ENCODE data around the gene TRPV2. TPM values are rescaled to one million over a fixed set of nuclear protein-coding genes. Genes with fewer than 3 reads are reported as not detected.

The TRPV2 gene
- total and polyA plus RNA-seq, 9 of the 15 experiments (the other 6 are each of a cell fraction or from before 2014, with no cell fraction given), result 10.0 to 97.5 (median 30.3) TPM

DNA sequence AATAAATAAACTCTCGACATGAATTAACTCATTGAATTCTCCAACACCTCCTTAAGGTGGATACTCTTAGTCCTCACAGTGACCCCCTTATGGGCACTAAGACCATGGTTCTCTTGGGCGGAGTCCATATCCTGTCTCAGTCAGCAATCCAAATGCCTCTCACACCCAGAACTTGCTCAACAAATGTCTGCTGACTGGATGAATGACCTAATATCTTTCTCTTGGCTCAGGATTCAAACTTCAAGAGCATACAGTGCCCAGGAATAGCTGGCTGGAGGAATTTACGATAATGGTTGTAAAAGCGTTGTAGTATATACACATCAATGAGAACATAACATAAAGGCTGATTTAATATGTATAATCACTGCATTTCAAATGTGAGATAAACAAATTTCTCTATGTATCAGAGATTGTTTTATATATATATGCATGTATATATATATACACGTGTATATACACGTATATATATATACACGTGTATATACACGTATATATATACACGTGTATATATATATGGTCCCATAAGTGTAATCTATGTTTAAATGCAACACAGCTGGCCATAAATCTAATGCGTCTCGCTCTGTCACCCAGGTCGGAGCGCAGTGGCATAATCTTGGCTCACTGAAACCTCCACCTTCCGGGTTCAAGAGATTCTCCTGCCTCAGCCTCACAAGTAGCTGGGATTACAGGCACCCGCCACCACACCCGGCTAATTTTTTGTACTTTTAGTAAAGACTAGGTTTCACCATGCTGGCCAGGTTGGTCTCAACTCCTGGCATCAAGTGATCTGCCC is 41.0 kb upstream of the TRPV2 start:
- peaks cover 4 to 7% of the 10 kb centered on the region in 2 experiments; a peak in 4 of 5 replicates for H3K4me1 ChIP-seq (replicated peaks in 1 of 2; ENCODE audit: control insufficient read depth in 2 of 2, insufficient read depth in 2 of 2, low read length in 2 of 2)
- FAIRE-seq, result no peak
- no peaks in the 10 kb centered on the region for H3K9me3 ChIP-seq (replicated peaks; ENCODE audit: control insufficient read depth, insufficient read depth, low read depth, low read length)
- no peaks in the 10 kb centered on the region for H3K36me3 ChIP-seq (ENCODE audit: control insufficient read depth, insufficient read depth, low read length)
- H3K9me1 ChIP-seq (ENCODE audit: control insufficient read depth, insufficient read depth, low read length), result no peaks in the 10 kb centered on the region
- whole genome bisulfite sequencing (ENCODE audit: insufficient coverage, low coverage, missing lambda C conversion rate), result 56% methylated on average over 14 of the region's 16 CpGs
- in situ Hi-C loops (cut with MboI) (no loop called here), intact Hi-C loops (cut with micrococcal nuclease) (no loop called here)
- no peak for TF ChIP-seq NR3C1 (CRISPR knock-in tag; IDR thresholded peaks at IDR 0.05)
- TF ChIP-seq, protein P1, sequence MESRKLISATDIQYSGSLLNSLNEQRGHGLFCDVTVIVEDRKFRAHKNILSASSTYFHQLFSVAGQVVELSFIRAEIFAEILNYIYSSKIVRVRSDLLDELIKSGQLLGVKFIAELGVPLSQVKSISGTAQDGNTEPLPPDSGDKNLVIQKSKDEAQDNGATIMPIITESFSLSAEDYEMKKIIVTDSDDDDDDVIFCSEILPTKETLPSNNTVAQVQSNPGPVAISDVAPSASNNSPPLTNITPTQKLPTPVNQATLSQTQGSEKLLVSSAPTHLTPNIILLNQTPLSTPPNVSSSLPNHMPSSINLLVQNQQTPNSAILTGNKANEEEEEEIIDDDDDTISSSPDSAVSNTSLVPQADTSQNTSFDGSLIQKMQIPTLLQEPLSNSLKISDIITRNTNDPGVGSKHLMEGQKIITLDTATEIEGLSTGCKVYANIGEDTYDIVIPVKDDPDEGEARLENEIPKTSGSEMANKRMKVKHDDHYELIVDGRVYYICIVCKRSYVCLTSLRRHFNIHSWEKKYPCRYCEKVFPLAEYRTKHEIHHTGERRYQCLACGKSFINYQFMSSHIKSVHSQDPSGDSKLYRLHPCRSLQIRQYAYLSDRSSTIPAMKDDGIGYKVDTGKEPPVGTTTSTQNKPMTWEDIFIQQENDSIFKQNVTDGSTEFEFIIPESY (CRISPR knock-in tag; IDR thresholded peaks at IDR 0.05), result no peak
- TF ChIP-seq ZNF282 (CRISPR knock-in tag; IDR thresholded peaks at IDR 0.05), result no peak
- TF ChIP-seq, protein P2, sequence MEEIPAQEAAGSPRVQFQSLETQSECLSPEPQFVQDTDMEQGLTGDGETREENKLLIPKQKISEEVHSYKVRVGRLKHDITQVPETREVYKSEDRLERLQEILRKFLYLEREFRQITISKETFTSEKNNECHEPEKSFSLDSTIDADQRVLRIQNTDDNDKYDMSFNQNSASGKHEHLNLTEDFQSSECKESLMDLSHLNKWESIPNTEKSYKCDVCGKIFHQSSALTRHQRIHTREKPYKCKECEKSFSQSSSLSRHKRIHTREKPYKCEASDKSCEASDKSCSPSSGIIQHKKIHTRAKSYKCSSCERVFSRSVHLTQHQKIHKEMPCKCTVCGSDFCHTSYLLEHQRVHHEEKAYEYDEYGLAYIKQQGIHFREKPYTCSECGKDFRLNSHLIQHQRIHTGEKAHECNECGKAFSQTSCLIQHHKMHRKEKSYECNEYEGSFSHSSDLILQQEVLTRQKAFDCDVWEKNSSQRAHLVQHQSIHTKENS (CRISPR knock-in tag; IDR thresholded peaks at IDR 0.05), result no peak
- TF ChIP-seq LEF1 (IDR thresholded peaks at IDR 0.05), result no peak
- TF ChIP-seq, protein P3, sequence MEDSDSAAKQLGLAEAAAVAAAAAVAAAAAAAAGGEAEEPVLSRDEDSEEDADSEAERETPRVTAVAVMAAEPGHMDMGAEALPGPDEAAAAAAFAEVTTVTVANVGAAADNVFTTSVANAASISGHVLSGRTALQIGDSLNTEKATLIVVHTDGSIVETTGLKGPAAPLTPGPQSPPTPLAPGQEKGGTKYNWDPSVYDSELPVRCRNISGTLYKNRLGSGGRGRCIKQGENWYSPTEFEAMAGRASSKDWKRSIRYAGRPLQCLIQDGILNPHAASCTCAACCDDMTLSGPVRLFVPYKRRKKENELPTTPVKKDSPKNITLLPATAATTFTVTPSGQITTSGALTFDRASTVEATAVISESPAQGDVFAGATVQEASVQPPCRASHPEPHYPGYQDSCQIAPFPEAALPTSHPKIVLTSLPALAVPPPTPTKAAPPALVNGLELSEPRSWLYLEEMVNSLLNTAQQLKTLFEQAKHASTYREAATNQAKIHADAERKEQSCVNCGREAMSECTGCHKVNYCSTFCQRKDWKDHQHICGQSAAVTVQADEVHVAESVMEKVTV (CRISPR knock-in tag; IDR thresholded peaks at IDR 0.05), result no peak
- TF ChIP-seq, protein P4, sequence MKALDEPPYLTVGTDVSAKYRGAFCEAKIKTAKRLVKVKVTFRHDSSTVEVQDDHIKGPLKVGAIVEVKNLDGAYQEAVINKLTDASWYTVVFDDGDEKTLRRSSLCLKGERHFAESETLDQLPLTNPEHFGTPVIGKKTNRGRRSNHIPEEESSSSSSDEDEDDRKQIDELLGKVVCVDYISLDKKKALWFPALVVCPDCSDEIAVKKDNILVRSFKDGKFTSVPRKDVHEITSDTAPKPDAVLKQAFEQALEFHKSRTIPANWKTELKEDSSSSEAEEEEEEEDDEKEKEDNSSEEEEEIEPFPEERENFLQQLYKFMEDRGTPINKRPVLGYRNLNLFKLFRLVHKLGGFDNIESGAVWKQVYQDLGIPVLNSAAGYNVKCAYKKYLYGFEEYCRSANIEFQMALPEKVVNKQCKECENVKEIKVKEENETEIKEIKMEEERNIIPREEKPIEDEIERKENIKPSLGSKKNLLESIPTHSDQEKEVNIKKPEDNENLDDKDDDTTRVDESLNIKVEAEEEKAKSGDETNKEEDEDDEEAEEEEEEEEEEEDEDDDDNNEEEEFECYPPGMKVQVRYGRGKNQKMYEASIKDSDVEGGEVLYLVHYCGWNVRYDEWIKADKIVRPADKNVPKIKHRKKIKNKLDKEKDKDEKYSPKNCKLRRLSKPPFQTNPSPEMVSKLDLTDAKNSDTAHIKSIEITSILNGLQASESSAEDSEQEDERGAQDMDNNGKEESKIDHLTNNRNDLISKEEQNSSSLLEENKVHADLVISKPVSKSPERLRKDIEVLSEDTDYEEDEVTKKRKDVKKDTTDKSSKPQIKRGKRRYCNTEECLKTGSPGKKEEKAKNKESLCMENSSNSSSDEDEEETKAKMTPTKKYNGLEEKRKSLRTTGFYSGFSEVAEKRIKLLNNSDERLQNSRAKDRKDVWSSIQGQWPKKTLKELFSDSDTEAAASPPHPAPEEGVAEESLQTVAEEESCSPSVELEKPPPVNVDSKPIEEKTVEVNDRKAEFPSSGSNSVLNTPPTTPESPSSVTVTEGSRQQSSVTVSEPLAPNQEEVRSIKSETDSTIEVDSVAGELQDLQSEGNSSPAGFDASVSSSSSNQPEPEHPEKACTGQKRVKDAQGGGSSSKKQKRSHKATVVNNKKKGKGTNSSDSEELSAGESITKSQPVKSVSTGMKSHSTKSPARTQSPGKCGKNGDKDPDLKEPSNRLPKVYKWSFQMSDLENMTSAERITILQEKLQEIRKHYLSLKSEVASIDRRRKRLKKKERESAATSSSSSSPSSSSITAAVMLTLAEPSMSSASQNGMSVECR (CRISPR knock-in tag; IDR thresholded peaks at IDR 0.05), result no peak
- TF ChIP-seq EP400 (IDR thresholded peaks at IDR 0.05), result no peak
- no peak for TF ChIP-seq SMAD2 (IDR thresholded peaks at IDR 0.05; ENCODE audit: low read depth, low read length)
- TF ChIP-seq MAFG (tag; conservative IDR thresholded peaks at IDR 0.05), result no peak
- TF ChIP-seq ZNF75A (CRISPR knock-in tag; IDR thresholded peaks at IDR 0.05), result no peak
- H3K27ac ChIP-seq (ENCODE audit: extremely low read depth, low read depth, low read length), result no peak overlapping the region
- no peaks in the 10 kb centered on the region for H3K27me3 ChIP-seq (ENCODE audit: control insufficient read depth in 2 of 2, insufficient read depth in 2 of 2, low read length in 2 of 2)
- H2AFZ ChIP-seq (ENCODE audit: low read depth, low read length), result no peak overlapping the region
- H3K9ac ChIP-seq (ENCODE audit: insufficient read depth in 1 of 2, low read depth in 2 of 2, low read length in 2 of 2), result no peak overlapping the region
- CTCF ChIA-PET (ENCODE audit: low intra/inter-chr PET ratio), result no interaction called here
- ATAC-seq, result no peak
- POLR2A ChIA-PET, result interaction anchor here (0.6 kb wide), 1 partner anchor 10 kb away, joined by 3 read pairs; no protein-coding TSS in a partner anchor
- no peaks in the 10 kb centered on the region for H3K79me2 ChIP-seq (ENCODE audit: control insufficient read depth, insufficient read depth, low read length)
- BruUV-seq (replicated peaks), result no TSS peak
- DNase-seq (ENCODE audit: extremely low read depth in 1 of 4, low spot score in 3 of 4), result no peak
- H3K4me2 ChIP-seq (ENCODE audit: insufficient read depth, low read length), result no peak overlapping the region
- H4K20me1 ChIP-seq (replicated peaks; ENCODE audit: control insufficient read depth, insufficient read depth, low read length), result no peaks in the 10 kb centered on the region
- H3K4me3 ChIP-seq, result no peak overlapping the region
